SK-N-SH (cell line): ENCODE data around the gene OR5H2. TPM values are rescaled to one million over a fixed set of nuclear protein-coding genes. Genes with fewer than 3 reads are reported as not detected.

Source experiments
- CTCF ChIA-PET: fragments of 300-600, 350-600 bp; formaldehyde crosslinking; extraction: SDS; loops from one replicate; lab custom pipeline; 2021; lab: Yijun Ruan, JAX
- POLR2A ChIA-PET: fragments of 350-600 bp; sonication (Branson Sonifier 250); formaldehyde crosslinking; extraction: SDS; loops from one replicate; lab custom pipeline; 2020; ENCODE audit warnings: antibody characterized with exemption, inconsistent platforms; lab: Yijun Ruan, JAX
- DNase-seq: peaks from one replicate; pipeline ENCODE4 v3.0.0; 2012
- H2AFZ ChIP-seq: fragments of 200-600 bp; sonication (generic); 2 replicates; pipeline ENCODE4 v1.8.1; 2016; ENCODE audit warnings: antibody characterized with exemption, mild to moderate bottlenecking, low read depth
- H3F3A ChIP-seq: fragments of 200-600 bp; sonication (generic); replicated peaks from 2 replicates; pipeline ENCODE3; 2016; ENCODE audit warnings: antibody characterized with exemption, mild to moderate bottlenecking; ENCODE audit not compliant: insufficient read depth
- H3K27ac ChIP-seq, 2 experiments: fragments of 200-500 bp in 1 of 2; fragments of 200-600 bp in 1 of 2; sonication (Bioruptor generic) in 1 of 2; sonication (generic), shearing (Covaris generic) in 1 of 2; 2 replicates each; pipeline versions ENCODE4 v1.5.1 to v1.6.1; 2014 to 2016; ENCODE audit warnings: low read depth in 2 of 2, inconsistent platforms in 1 of 2, low read length in 1 of 2, mild to moderate bottlenecking in 1 of 2, mixed read lengths in 1 of 2
- H3K27me3 ChIP-seq: fragments of 200-600 bp; sonication (generic), shearing (Covaris generic); 2 replicates; pipeline ENCODE4 v1.6.1; 2016; ENCODE audit warnings: mixed run types; ENCODE audit not compliant: insufficient read depth
- H3K36me3 ChIP-seq, 2 experiments: fragments of 200-500 bp in 1 of 2; fragments of 200-600 bp in 1 of 2; sonication (Bioruptor generic) in 1 of 2; sonication (generic) in 1 of 2; replicated peaks in 1 of 2; 2 replicates each; pipeline versions ENCODE3 to v1.5.1; 2014 to 2016; ENCODE audit warnings: low read length in 1 of 2, mild to moderate bottlenecking in 1 of 2; ENCODE audit not compliant: insufficient read depth in 2 of 2, control insufficient read depth in 1 of 2
- H3K4me1 ChIP-seq, 2 experiments: fragments of 200-500 bp in 1 of 2; fragments of 200-600 bp in 1 of 2; sonication (Bioruptor generic) in 1 of 2; sonication (generic), shearing (Covaris generic) in 1 of 2; 2 replicates each; pipeline versions ENCODE4 v1.5.1 to v1.6.1; 2014 to 2016; ENCODE audit warnings: low read depth in 1 of 2, low read length in 1 of 2, mixed run types in 1 of 2; ENCODE audit not compliant: insufficient read depth in 2 of 2, control insufficient read depth in 1 of 2
- H3K4me2 ChIP-seq: fragments of 200-600 bp; sonication (generic), shearing (Covaris generic); 2 replicates; pipeline ENCODE4 v1.6.1; 2017; ENCODE audit warnings: mixed run types
- H3K4me3 ChIP-seq, 2 experiments: fragments of 200-500 bp in 1 of 2; fragments of 200-600 bp in 1 of 2; sonication (Bioruptor generic) in 1 of 2; sonication (generic), shearing (Covaris generic) in 1 of 2; 2 replicates each; pipeline versions ENCODE4 v1.5.1 to v1.8.1; 2014 to 2016; ENCODE audit warnings: low read depth in 2 of 2, inconsistent platforms in 1 of 2, low read length in 1 of 2, mild to moderate bottlenecking in 1 of 2, mixed read lengths in 1 of 2, moderate library complexity in 1 of 2
- H3K79me2 ChIP-seq: fragments of 200-600 bp; sonication (generic); 2 replicates; pipeline ENCODE4 v1.8.1; 2017; ENCODE audit warnings: mild to moderate bottlenecking; ENCODE audit not compliant: insufficient read depth
- H3K9ac ChIP-seq: fragments of 200-600 bp; sonication (generic); 2 replicates; pipeline ENCODE4 v1.6.1; 2017; ENCODE audit warnings: mixed run types
- H3K9me2 ChIP-seq: fragments of 200-600 bp; sonication (generic); 2 replicates; pipeline ENCODE4 v1.6.1; 2017; ENCODE audit warnings: mixed run types
- H3K9me3 ChIP-seq: fragments of 200-600 bp; sonication (generic); 2 replicates; pipeline ENCODE4 v1.6.1; 2017; ENCODE audit warnings: mixed run types, mild to moderate bottlenecking, moderate library complexity
- H4K20me1 ChIP-seq: fragments of 200-600 bp; sonication (generic); 2 replicates; pipeline ENCODE4 v1.6.1; 2017; ENCODE audit warnings: mild to moderate bottlenecking, mixed run types; ENCODE audit not compliant: insufficient read depth
- ELF1 ChIP-seq: IDR thresholded peaks from 2 replicates; pipeline ENCODE4 v1.4.0; 2012
- EZH2phosphoT487 ChIP-seq: fragments of 200-600 bp; sonication (generic); IDR thresholded peaks from 2 replicates; pipeline ENCODE4 v1.6.1; 2017; ENCODE audit warnings: low read depth, mixed run types, mild to moderate bottlenecking, antibody characterized with exemption, moderate library complexity, borderline replicate concordance
- FOXJ3 ChIP-seq: sonication (generic); formaldehyde crosslinking; IDR thresholded peaks from 2 replicates; pipeline ENCODE4 v1.5.1; 2020; ENCODE audit warnings: mild to moderate bottlenecking, missing genetic modification reagents
- FOXM1 ChIP-seq: IDR thresholded peaks from 2 replicates; pipeline ENCODE4 v1.4.0; 2012; ENCODE audit warnings: low read depth, mild to moderate bottlenecking
- GABPA ChIP-seq: IDR thresholded peaks from 2 replicates; pipeline ENCODE4 v1.4.0; 2012; ENCODE audit warnings: low read depth, mild to moderate bottlenecking
- IRF3 ChIP-seq: fragments of 150-350 bp; IDR thresholded peaks from 2 replicates; pipeline ENCODE4 v1.6.1; 2016; ENCODE audit warnings: mild to moderate bottlenecking, low read depth, low read length
- JUND ChIP-seq: IDR thresholded peaks from 2 replicates; pipeline ENCODE4 v1.4.0; 2012
- MXI1 ChIP-seq: IDR thresholded peaks from 2 replicates; pipeline ENCODE4 v1.6.1; 2012; ENCODE audit warnings: mild to moderate bottlenecking, low read depth, low read length, improper control_type of control experiment
- PBX3 ChIP-seq: IDR thresholded peaks from 2 replicates; pipeline ENCODE4; 2012
- RAD21 ChIP-seq: IDR thresholded peaks from 2 replicates; pipeline ENCODE4 v1.6.1; 2012; ENCODE audit warnings: mild to moderate bottlenecking, low read length
- RFX5 ChIP-seq: IDR thresholded peaks from 2 replicates; pipeline ENCODE4 v1.6.1; 2012; ENCODE audit warnings: mild to moderate bottlenecking, improper control_type of control experiment, low read length
- RXRA ChIP-seq: IDR thresholded peaks from 2 replicates; pipeline ENCODE4 v1.4.0; 2012; ENCODE audit warnings: low read depth, mild to moderate bottlenecking, borderline replicate concordance
- TAF1 ChIP-seq: IDR thresholded peaks from 2 replicates; pipeline ENCODE4 v1.6.1; 2012; ENCODE audit warnings: low read depth, mild to moderate bottlenecking, low read length, moderate library complexity, borderline replicate concordance
- TCF12 ChIP-seq: IDR thresholded peaks from 2 replicates; pipeline ENCODE4 v1.4.0; 2012
- USF2 ChIP-seq: fragments of 150-350 bp; IDR thresholded peaks from 2 replicates; pipeline ENCODE4 v1.6.1; 2017; ENCODE audit warnings: antibody characterized with exemption, low read length, low read depth, borderline replicate concordance
- WGBS: methylation state at CpG from one replicate; pipeline ENCODE4 v1.1.6; 2017; ENCODE audit warnings: low lambda C conversion rate; 5-methylcytosine and 5-hydroxymethylcytosine counted together
- polyA plus RNA-seq, 3 experiments: library from polyadenylated mRNA; depleted of rRNA; stranded (reverse); fragments of >200 nt; gene quantifications; 2 replicates each; pipeline ENCODE4 v1.2.3, GENCODE V29; 2012
- TF ChIP-seq, protein P1 (sequence below): fragments of 200-600 bp; sonication (generic); IDR thresholded peaks from 2 replicates; pipeline ENCODE4 v1.6.1; 2017; ENCODE audit warnings: antibody characterized with exemption, mild to moderate bottlenecking, moderate library complexity
- TF ChIP-seq, protein P2 (sequence below): IDR thresholded peaks from 2 replicates; pipeline ENCODE4 v1.4.0; 2012; ENCODE audit warnings: low read depth, borderline replicate concordance
- TF ChIP-seq, protein P3 (sequence below): IDR thresholded peaks from 2 replicates; pipeline ENCODE4 v1.4.0; 2012; ENCODE audit warnings: low read depth

Gene OR5H2
- polyA plus RNA-seq, 1 of the 3 experiments (the other 2 are of a cell fraction) = not detected

- no peak overlapping the region for H3K27ac ChIP-seq
- no peaks in the 10 kb centered on the region for H3K79me2 ChIP-seq
- H3K4me2 ChIP-seq = peak overlapping the region; percentile 41
- H3K36me3 ChIP-seq = no peaks in the 10 kb centered on the region
- no peaks in the 10 kb centered on the region for H3K4me1 ChIP-seq
- no peaks in the 10 kb centered on the region for H3K9me3 ChIP-seq
- no peak overlapping the region for H2AFZ ChIP-seq
- WGBS = 2% methylated on average over 7 of the region's 7 CpGs
- no peaks in the 10 kb centered on the region for H3K9me2 ChIP-seq
- no peak overlapping the region; a peak in 1 of 4 replicates for H3K4me3 ChIP-seq
- no peaks in the 10 kb centered on the region for H4K20me1 ChIP-seq
- H3K27me3 ChIP-seq = no peaks in the 10 kb centered on the region
- H3F3A ChIP-seq = no peaks in the 10 kb centered on the region
- ChIA-PET CTCF (no interaction called here), POLR2A (no interaction called here)
- DNase-seq = no peak
- TF ChIP-seq RAD21 (no peak), RXRA (no peak), JUND (no peak), MXI1 (no peak), GABPA (no peak)
- TF ChIP-seq, protein P1, sequence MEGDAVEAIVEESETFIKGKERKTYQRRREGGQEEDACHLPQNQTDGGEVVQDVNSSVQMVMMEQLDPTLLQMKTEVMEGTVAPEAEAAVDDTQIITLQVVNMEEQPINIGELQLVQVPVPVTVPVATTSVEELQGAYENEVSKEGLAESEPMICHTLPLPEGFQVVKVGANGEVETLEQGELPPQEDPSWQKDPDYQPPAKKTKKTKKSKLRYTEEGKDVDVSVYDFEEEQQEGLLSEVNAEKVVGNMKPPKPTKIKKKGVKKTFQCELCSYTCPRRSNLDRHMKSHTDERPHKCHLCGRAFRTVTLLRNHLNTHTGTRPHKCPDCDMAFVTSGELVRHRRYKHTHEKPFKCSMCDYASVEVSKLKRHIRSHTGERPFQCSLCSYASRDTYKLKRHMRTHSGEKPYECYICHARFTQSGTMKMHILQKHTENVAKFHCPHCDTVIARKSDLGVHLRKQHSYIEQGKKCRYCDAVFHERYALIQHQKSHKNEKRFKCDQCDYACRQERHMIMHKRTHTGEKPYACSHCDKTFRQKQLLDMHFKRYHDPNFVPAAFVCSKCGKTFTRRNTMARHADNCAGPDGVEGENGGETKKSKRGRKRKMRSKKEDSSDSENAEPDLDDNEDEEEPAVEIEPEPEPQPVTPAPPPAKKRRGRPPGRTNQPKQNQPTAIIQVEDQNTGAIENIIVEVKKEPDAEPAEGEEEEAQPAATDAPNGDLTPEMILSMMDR = no peak
- TF ChIP-seq, protein P2, sequence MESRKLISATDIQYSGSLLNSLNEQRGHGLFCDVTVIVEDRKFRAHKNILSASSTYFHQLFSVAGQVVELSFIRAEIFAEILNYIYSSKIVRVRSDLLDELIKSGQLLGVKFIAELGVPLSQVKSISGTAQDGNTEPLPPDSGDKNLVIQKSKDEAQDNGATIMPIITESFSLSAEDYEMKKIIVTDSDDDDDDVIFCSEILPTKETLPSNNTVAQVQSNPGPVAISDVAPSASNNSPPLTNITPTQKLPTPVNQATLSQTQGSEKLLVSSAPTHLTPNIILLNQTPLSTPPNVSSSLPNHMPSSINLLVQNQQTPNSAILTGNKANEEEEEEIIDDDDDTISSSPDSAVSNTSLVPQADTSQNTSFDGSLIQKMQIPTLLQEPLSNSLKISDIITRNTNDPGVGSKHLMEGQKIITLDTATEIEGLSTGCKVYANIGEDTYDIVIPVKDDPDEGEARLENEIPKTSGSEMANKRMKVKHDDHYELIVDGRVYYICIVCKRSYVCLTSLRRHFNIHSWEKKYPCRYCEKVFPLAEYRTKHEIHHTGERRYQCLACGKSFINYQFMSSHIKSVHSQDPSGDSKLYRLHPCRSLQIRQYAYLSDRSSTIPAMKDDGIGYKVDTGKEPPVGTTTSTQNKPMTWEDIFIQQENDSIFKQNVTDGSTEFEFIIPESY = no peak
- TF ChIP-seq, protein P3, sequence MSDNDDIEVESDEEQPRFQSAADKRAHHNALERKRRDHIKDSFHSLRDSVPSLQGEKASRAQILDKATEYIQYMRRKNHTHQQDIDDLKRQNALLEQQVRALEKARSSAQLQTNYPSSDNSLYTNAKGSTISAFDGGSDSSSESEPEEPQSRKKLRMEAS = no peak
- no peak overlapping the region for H3K9ac ChIP-seq
These were observed 38.5 kb upstream of the OR5H2 start for GRCh38 chr3:98243843-98244242.

DNA sequence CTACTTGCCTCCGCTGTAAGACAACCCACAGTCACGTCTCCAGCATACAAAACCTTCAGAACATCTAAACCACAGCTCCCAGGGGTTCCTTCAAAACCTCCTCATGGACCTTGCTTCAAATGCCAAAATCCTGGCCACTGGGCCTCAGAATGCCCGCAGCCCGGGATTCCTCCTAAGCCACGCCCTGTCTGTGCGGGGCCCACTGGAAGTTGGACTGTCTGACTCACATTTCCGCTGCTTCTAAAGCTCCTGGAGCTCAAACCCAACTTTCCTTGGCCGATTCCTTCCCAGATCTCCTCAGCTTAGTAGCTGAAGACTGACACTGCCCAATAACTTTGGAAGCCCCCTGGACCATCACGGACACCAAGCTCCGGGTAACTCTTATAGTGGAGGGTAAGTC is 36.2 kb upstream of the OR5H2 start:
- no peaks in the 10 kb centered on the region for H3K4me1 ChIP-seq
- no peak overlapping the region for H3K4me2 ChIP-seq
- H3K27me3 ChIP-seq = no peaks in the 10 kb centered on the region
- no peaks in the 10 kb centered on the region for H3K36me3 ChIP-seq
- H2AFZ ChIP-seq = peak overlapping the region; percentile 63; the same call in 1 of the 2 replicates
- H3K27ac ChIP-seq = no peak overlapping the region
- DNase-seq = no peak
- no peaks in the 10 kb centered on the region for H3K9me3 ChIP-seq
- 4% methylated on average over 10 of the region's 10 CpGs for WGBS
- H4K20me1 ChIP-seq = no peaks in the 10 kb centered on the region
- H3F3A ChIP-seq = no peaks in the 10 kb centered on the region
- no peak overlapping the region for H3K4me3 ChIP-seq
- H3K9me2 ChIP-seq = no peaks in the 10 kb centered on the region
- POLR2A ChIA-PET = no interaction called here
- H3K9ac ChIP-seq = no peak overlapping the region
- CTCF ChIA-PET = no interaction called here
- no peaks in the 10 kb centered on the region for H3K79me2 ChIP-seq
- no peak for TF ChIP-seq RFX5
- no peak for TF ChIP-seq TCF12
- TF ChIP-seq ELF1 = no peak
- TF ChIP-seq FOXM1 = no peak
- TF ChIP-seq FOXJ3 = no peak
- no peak for TF ChIP-seq GABPA
- no peak for TF ChIP-seq PBX3
- TF ChIP-seq USF2 = no peak
- TF ChIP-seq, protein P2 = no peak
- TF ChIP-seq EZH2phosphoT487 = no peak
- TF ChIP-seq TAF1 = no peak
- no peak for TF ChIP-seq IRF3
